GM23338 (cell line): ENCODE data around the gene RTN4RL1. TPM values are rescaled to one million over a fixed set of nuclear protein-coding genes. Genes with fewer than 3 reads are reported as not detected.

Experiments used
- ATAC-seq: fragments of 200-7000 bp; cut with Tn5 transposase; 3 replicates; pipeline ENCODE4 v1.9.1; 2020
- DNase-seq: peaks from one replicate; pipeline ENCODE4 v3.0.0-alpha.2; 2015; ENCODE audit warnings: low spot score
- H2AFZ ChIP-seq: fragments of 200-600 bp; sonication (generic); 2 replicates; pipeline ENCODE4 v1.8.0; 2016; ENCODE audit warnings: antibody characterized with exemption, mild to moderate bottlenecking, moderate library complexity
- H3F3A ChIP-seq: fragments of 200-600 bp; sonication (generic); replicated peaks from 2 replicates; pipeline ENCODE4 v1.8.0; 2017; ENCODE audit warnings: antibody characterized with exemption, mixed run types, low read depth
- H3K27ac ChIP-seq: fragments of 200-600 bp; sonication (generic); 2 replicates; pipeline ENCODE4 v1.6.1; 2016; ENCODE audit warnings: low read depth
- H3K27me3 ChIP-seq: fragments of 200-600 bp; sonication (generic); 2 replicates; pipeline ENCODE4 v1.8.0; 2016; ENCODE audit warnings: mild to moderate bottlenecking, mixed run types, moderate library complexity; ENCODE audit not compliant: insufficient read depth
- H3K36me3 ChIP-seq: fragments of 200-600 bp; sonication (generic); 2 replicates; pipeline ENCODE4 v1.8.0; 2016; ENCODE audit warnings: mild to moderate bottlenecking; ENCODE audit not compliant: insufficient read depth
- H3K4me1 ChIP-seq: fragments of 200-600 bp; sonication (generic); 2 replicates; pipeline ENCODE4 v1.8.0; 2016; ENCODE audit warnings: mild to moderate bottlenecking, moderate library complexity; ENCODE audit not compliant: insufficient read depth
- H3K4me2 ChIP-seq: fragments of 200-600 bp; sonication (generic); 2 replicates; pipeline ENCODE4 v1.7.1; 2017; ENCODE audit warnings: mixed run types
- H3K4me3 ChIP-seq: fragments of 200-600 bp; sonication (generic); 2 replicates; pipeline ENCODE4 v1.6.1; 2016; ENCODE audit warnings: mixed run types
- H3K79me2 ChIP-seq: fragments of 200-600 bp; sonication (generic); replicated peaks from 2 replicates; pipeline ENCODE4 v1.8.0; 2017; ENCODE audit warnings: mild to moderate bottlenecking; ENCODE audit not compliant: insufficient read depth
- H3K9me2 ChIP-seq: fragments of 200-600 bp; sonication (generic); 2 replicates; pipeline ENCODE4 v1.8.0; 2017; ENCODE audit not compliant: insufficient read depth
- H4K20me1 ChIP-seq: fragments of 200-600 bp; sonication (generic); replicated peaks from 2 replicates; pipeline ENCODE4 v1.8.0; 2017; ENCODE audit warnings: mild to moderate bottlenecking; ENCODE audit not compliant: insufficient read depth
- H3K27ac Mint-ChIP-seq: 2 replicates; pipeline ENCODE4 v1.8.0; 2020; ENCODE audit warnings: inconsistent platforms, mild to moderate bottlenecking, moderate library complexity, mixed read lengths
- H3K27me3 Mint-ChIP-seq: 3 replicates; pipeline ENCODE4 v1.8.0; 2022; ENCODE audit warnings: low read depth, mild to moderate bottlenecking, moderate library complexity, mixed read lengths, inconsistent platforms; ENCODE audit not compliant: insufficient read depth, poor library complexity
- H3K36me3 Mint-ChIP-seq: 3 replicates; pipeline ENCODE4 v1.8.0; 2021; ENCODE audit warnings: low read depth, mild to moderate bottlenecking, inconsistent platforms, moderate library complexity, mixed read lengths
- H3K4me1 Mint-ChIP-seq: 3 replicates; pipeline ENCODE4 v1.8.0; 2020; ENCODE audit warnings: mild to moderate bottlenecking, inconsistent platforms, mixed read lengths
- H3K4me3 Mint-ChIP-seq: 3 replicates; pipeline ENCODE4 v1.8.0; 2021; ENCODE audit warnings: moderate library complexity, mild to moderate bottlenecking, inconsistent platforms, mixed read lengths
- H3K9me3 Mint-ChIP-seq: 3 replicates; pipeline ENCODE4 v1.8.0; 2020; ENCODE audit warnings: moderate library complexity, mild to moderate bottlenecking, inconsistent platforms, mixed read lengths
- CREB1 ChIP-seq: fragments of 250-450 bp; sonication (Bioruptor Pico); IDR thresholded peaks from 2 replicates; pipeline ENCODE4 v1.5.0; 2020; ENCODE audit warnings: low read depth, mild to moderate bottlenecking, moderate library complexity
- EZH2phosphoT487 ChIP-seq: fragments of 200-600 bp; sonication (generic); IDR thresholded peaks from one replicate; pipeline ENCODE4 v1.8.1; 2018; ENCODE audit warnings: antibody characterized with exemption; ENCODE audit not compliant: unreplicated experiment
- JUNB ChIP-seq: IDR thresholded peaks from one replicate; pipeline ENCODE4 v1.6.1; 2016; ENCODE audit warnings: antibody characterized with exemption; ENCODE audit not compliant: unreplicated experiment
- NANOG ChIP-seq: IDR thresholded peaks from 2 replicates; pipeline ENCODE4 v1.6.1; 2016; ENCODE audit warnings: antibody characterized with exemption, borderline replicate concordance
- POLR2AphosphoS5 ChIP-seq: IDR thresholded peaks from 2 replicates; pipeline ENCODE4 v1.6.1; 2016; ENCODE audit warnings: antibody characterized with exemption, low read depth
- STAT1 ChIP-seq: IDR thresholded peaks from one replicate; pipeline ENCODE4 v1.6.1; 2016; ENCODE audit warnings: antibody characterized with exemption; ENCODE audit not compliant: unreplicated experiment
- ZNF114 ChIP-seq: fragments of 250-450 bp; sonication (Bioruptor Pico); IDR thresholded peaks from 2 replicates; pipeline ENCODE4 v1.5.0; 2020; ENCODE audit warnings: mild to moderate bottlenecking, moderate library complexity
- ZNF331 ChIP-seq: fragments of 250-450 bp; sonication (Bioruptor Pico); IDR thresholded peaks from 2 replicates; pipeline ENCODE4 v1.5.0; 2020; ENCODE audit warnings: low read depth, mild to moderate bottlenecking, moderate library complexity
- polyA plus RNA-seq: library from polyadenylated mRNA; unstranded; fragments of >200 nt; fragmentation: Nextera tagmentation; extraction: Ambion mirVana; gene quantifications from 2 replicates; pipeline ENCODE4 v1.2.1, GENCODE V29; 2016
- total RNA-seq: library from RNA; depleted of rRNA; stranded (reverse); fragments of >200 nt; shearing (Covaris generic); gene quantifications from 2 replicates; pipeline ENCODE4 v1.2.3, GENCODE V29; 2014
- TF ChIP-seq, protein P1 (sequence below): IDR thresholded peaks from one replicate; pipeline ENCODE4 v1.6.1; 2018; ENCODE audit warnings: antibody characterized with exemption; ENCODE audit not compliant: unreplicated experiment
- TF ChIP-seq, protein P2 (sequence below): fragments of 250-450 bp; sonication (Bioruptor Pico); IDR thresholded peaks from 2 replicates; pipeline ENCODE4 v1.5.0; 2020; ENCODE audit warnings: mild to moderate bottlenecking, moderate library complexity

Gene RTN4RL1
- total and polyA plus RNA-seq, 2 experiments from 2014 or later: 0.17 TPM; not detected in 1

DNA sequence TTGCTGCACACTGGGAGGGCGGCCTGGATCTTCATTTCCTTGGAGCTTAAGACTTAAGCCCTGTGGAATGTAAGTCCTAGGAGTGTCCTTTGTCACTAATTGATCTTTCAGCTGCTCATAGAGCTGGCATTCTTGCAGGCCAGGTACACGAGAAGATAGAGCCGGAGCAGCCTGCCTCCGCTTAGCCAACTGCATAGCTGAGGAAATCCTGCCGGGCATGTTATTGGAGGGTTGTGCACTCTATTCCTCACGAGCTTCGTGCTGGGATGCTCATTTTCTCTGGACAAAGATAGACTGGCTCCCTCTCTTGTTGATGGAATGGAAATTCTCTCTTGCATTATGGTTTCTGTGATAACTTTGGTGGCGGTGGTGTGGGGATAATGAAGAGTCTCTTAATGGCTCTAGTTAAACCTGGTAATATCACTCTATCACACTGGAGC is 118.5 kb downstream of the RTN4RL1 start (continued):
- TF ChIP-seq, protein P1, sequence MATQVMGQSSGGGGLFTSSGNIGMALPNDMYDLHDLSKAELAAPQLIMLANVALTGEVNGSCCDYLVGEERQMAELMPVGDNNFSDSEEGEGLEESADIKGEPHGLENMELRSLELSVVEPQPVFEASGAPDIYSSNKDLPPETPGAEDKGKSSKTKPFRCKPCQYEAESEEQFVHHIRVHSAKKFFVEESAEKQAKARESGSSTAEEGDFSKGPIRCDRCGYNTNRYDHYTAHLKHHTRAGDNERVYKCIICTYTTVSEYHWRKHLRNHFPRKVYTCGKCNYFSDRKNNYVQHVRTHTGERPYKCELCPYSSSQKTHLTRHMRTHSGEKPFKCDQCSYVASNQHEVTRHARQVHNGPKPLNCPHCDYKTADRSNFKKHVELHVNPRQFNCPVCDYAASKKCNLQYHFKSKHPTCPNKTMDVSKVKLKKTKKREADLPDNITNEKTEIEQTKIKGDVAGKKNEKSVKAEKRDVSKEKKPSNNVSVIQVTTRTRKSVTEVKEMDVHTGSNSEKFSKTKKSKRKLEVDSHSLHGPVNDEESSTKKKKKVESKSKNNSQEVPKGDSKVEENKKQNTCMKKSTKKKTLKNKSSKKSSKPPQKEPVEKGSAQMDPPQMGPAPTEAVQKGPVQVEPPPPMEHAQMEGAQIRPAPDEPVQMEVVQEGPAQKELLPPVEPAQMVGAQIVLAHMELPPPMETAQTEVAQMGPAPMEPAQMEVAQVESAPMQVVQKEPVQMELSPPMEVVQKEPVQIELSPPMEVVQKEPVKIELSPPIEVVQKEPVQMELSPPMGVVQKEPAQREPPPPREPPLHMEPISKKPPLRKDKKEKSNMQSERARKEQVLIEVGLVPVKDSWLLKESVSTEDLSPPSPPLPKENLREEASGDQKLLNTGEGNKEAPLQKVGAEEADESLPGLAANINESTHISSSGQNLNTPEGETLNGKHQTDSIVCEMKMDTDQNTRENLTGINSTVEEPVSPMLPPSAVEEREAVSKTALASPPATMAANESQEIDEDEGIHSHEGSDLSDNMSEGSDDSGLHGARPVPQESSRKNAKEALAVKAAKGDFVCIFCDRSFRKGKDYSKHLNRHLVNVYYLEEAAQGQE: no peak

DNA sequence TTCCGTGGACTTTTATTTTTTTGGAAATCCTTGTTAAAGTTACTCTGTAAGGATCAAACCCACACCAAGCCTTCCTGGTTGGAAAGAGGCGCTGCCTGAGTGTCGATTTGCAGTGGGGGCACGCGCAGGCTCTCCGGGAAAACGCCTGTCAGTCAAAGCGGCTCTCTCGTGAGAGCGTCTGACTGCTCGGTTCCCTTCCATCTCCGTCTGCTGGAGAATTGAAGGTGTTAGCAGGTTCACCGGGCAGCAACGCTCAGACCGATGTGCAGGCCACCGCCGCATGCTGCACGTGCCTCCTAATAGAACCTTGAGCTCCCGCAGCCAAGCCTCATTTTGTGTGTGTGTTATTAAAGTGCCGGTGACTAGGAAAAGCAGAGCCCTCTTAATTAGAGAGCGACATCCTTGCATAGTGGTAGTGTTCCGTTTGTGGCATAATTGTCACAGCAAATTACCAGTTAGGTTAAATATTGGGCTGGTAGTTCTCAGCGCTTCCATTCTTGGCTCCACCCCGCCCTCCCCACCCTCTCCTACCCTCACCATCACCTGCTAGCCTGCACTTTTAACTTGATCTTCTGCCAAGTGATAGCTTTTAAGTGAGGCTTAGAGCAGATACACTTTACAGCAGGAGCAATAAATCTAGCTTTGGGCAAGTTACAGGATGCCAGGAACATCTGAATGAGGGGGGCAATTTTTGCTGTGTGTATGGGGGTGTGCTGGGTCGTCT is 119.8 kb downstream of the RTN4RL1 start:
- peaks cover 68% of the 10 kb centered on the region for H3K27me3 ChIP-seq
- H3K4me3 ChIP-seq: no peak overlapping the region
- H3F3A ChIP-seq: peaks cover 9% of the 10 kb centered on the region; the same call in 1 of the 2 replicates
- no peaks in the 10 kb centered on the region for H3K9me2 ChIP-seq
- no peaks in the 10 kb centered on the region for H3K79me2 ChIP-seq
- peaks cover 11% of the 10 kb centered on the region for H3K4me1 ChIP-seq
- DNase-seq: no peak
- no peak overlapping the region for H3K27ac ChIP-seq
- H3K36me3 ChIP-seq: no peaks in the 10 kb centered on the region
- no peak overlapping the region for H3K4me2 ChIP-seq
- H3K27me3 Mint-ChIP-seq: peaks cover 61% of the 10 kb centered on the region
- H3K4me1 Mint-ChIP-seq: peaks cover 10% of the 10 kb centered on the region; the same call in 2 of the 3 replicates
- peaks cover 12% of the 10 kb centered on the region for H4K20me1 ChIP-seq
- H3K4me3 Mint-ChIP-seq: no peak overlapping the region
- no peak for TF ChIP-seq ZNF114 (CRISPR knock-in tag)
- no peak for TF ChIP-seq CREB1
- TF ChIP-seq ZNF331 (CRISPR knock-in tag): no peak
- TF ChIP-seq, protein P1: no peak
- no peak for TF ChIP-seq POLR2AphosphoS5
- TF ChIP-seq EZH2phosphoT487: no peak
- TF ChIP-seq NANOG: no peak
- TF ChIP-seq JUNB: no peak
- TF ChIP-seq, protein P2, sequence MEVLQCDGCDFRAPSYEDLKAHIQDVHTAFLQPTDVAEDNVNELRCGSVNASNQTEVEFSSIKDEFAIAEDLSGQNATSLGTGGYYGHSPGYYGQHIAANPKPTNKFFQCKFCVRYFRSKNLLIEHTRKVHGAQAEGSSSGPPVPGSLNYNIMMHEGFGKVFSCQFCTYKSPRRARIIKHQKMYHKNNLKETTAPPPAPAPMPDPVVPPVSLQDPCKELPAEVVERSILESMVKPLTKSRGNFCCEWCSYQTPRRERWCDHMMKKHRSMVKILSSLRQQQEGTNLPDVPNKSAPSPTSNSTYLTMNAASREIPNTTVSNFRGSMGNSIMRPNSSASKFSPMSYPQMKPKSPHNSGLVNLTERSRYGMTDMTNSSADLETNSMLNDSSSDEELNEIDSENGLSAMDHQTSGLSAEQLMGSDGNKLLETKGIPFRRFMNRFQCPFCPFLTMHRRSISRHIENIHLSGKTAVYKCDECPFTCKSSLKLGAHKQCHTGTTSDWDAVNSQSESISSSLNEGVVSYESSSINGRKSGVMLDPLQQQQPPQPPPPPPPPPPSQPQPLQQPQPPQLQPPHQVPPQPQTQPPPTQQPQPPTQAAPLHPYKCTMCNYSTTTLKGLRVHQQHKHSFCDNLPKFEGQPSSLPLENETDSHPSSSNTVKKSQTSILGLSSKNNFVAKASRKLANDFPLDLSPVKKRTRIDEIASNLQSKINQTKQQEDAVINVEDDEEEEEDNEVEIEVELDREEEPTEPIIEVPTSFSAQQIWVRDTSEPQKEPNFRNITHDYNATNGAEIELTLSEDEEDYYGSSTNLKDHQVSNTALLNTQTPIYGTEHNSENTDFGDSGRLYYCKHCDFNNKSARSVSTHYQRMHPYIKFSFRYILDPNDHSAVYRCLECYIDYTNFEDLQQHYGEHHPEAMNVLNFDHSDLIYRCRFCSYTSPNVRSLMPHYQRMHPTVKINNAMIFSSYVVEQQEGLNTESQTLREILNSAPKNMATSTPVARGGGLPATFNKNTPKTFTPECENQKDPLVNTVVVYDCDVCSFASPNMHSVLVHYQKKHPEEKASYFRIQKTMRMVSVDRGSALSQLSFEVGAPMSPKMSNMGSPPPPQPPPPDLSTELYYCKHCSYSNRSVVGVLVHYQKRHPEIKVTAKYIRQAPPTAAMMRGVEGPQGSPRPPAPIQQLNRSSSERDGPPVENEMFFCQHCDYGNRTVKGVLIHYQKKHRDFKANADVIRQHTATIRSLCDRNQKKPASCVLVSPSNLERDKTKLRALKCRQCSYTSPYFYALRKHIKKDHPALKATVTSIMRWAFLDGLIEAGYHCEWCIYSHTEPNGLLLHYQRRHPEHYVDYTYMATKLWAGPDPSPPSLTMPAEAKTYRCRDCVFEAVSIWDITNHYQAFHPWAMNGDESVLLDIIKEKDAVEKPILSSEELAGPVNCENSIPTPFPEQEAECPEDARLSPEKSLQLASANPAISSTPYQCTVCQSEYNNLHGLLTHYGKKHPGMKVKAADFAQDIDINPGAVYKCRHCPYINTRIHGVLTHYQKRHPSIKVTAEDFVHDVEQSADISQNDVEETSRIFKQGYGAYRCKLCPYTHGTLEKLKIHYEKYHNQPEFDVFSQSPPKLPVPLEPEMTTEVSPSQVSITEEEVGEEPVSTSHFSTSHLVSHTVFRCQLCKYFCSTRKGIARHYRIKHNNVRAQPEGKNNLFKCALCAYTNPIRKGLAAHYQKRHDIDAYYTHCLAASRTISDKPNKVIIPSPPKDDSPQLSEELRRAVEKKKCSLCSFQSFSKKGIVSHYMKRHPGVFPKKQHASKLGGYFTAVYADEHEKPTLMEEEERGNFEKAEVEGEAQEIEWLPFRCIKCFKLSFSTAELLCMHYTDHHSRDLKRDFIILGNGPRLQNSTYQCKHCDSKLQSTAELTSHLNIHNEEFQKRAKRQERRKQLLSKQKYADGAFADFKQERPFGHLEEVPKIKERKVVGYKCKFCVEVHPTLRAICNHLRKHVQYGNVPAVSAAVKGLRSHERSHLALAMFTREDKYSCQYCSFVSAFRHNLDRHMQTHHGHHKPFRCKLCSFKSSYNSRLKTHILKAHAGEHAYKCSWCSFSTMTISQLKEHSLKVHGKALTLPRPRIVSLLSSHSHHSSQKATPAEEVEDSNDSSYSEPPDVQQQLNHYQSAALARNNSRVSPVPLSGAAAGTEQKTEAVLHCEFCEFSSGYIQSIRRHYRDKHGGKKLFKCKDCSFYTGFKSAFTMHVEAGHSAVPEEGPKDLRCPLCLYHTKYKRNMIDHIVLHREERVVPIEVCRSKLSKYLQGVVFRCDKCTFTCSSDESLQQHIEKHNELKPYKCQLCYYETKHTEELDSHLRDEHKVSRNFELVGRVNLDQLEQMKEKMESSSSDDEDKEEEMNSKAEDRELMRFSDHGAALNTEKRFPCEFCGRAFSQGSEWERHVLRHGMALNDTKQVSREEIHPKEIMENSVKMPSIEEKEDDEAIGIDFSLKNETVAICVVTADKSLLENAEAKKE (CRISPR knock-in tag): no peak
- no peak for TF ChIP-seq STAT1
- H3K9me3 Mint-ChIP-seq: no peaks in the 10 kb centered on the region
- no peak for ATAC-seq
- H3K27ac Mint-ChIP-seq: no peak overlapping the region
- H3K36me3 Mint-ChIP-seq: no peaks in the 10 kb centered on the region
- H2AFZ ChIP-seq: no peak overlapping the region
